IMR-90 (cell line): ENCODE measurements around the gene WNT11.

ENCODE experiments used
- MAFK ChIP-seq: IDR thresholded peaks from 2 replicates; pipeline ENCODE4 v1.6.1; 2012; ENCODE audit warnings: low read depth, low read length, improper control_type of control experiment
- RFX5 ChIP-seq: IDR thresholded peaks from 2 replicates; pipeline ENCODE4 v1.8.0; 2012; ENCODE audit warnings: low read depth, mild to moderate bottlenecking, low read length, moderate library complexity

GRCh38 chr11:76189682-76190081 lies 16.6 kb downstream of the WNT11 start:
- no peak for TF ChIP-seq RFX5
- TF ChIP-seq MAFK, result no peak
